ENCODE measurements around the gene SLC39A7. TPM values are rescaled to one million over a fixed set of nuclear protein-coding genes. Genes with fewer than 3 reads are reported as not detected.

SLC39A7 gene
- total and polyA plus RNA-seq, 2 of the 4 experiments (the other 2 are of a cell fraction) = 135 to 208 TPM

GRCh38 chr6:33217681-33218080, 17.0 kb downstream of the SLC39A7 start:
- no TSS peak for BruUV-seq (replicated peaks)
- DNase-seq (no peak), ATAC-seq (ENCODE audit: low read depth) (no peak)
- no peak overlapping the region for H4K91ac ChIP-seq (ENCODE audit: insufficient read depth, low read depth, low read length)
- intact Hi-C loops (cut with micrococcal nuclease) (no loop called here), dilution Hi-C loops (cut with HindIII; ENCODE audit: low sequenced_read_pairs, unreplicated experiment) (no loop called here), in situ Hi-C loops (cut with MboI; ENCODE audit: low sequenced_read_pairs) (no loop called here)
- H3K27ac ChIP-seq (ENCODE audit: insufficient read depth, low read length) = no peak overlapping the region
- no peaks in the 10 kb centered on the region for H3K79me1 ChIP-seq (ENCODE audit: low read depth in 1 of 2, low read length in 2 of 2)
- no peak overlapping the region for H3K9ac ChIP-seq (ENCODE audit: low read depth, low read length)
- H2BK15ac ChIP-seq (ENCODE audit: low read depth, low read length) = no peak overlapping the region
- H3K56ac ChIP-seq (ENCODE audit: extremely low read depth, insufficient read depth, low read length) = no peak overlapping the region
- H3K4ac ChIP-seq (ENCODE audit: low read depth, low read length) = no peak overlapping the region
- no peak for TF ChIP-seq RFX5 (IDR thresholded peaks at IDR 0.05; ENCODE audit: low read depth, low read length)
- no peak for TF ChIP-seq SMC3 (IDR thresholded peaks at IDR 0.05; ENCODE audit: low read depth, low read length)
- TF ChIP-seq USF2 (IDR thresholded peaks at IDR 0.05; ENCODE audit: low read depth, low read length) = no peak
- no peak for TF ChIP-seq CTCF (conservative IDR thresholded peaks at IDR 0.05; ENCODE audit: low read depth, low read length)
- TF ChIP-seq MAZ (IDR thresholded peaks at IDR 0.05; ENCODE audit: borderline replicate concordance, low read depth, low read length) = no peak
- TF ChIP-seq RAD21 (IDR thresholded peaks at IDR 0.05; ENCODE audit: low read length) = no peak
- TF ChIP-seq BHLHE40 (IDR thresholded peaks at IDR 0.05; ENCODE audit: low read depth, low read length) = no peak
- no peak for TF ChIP-seq MXI1 (IDR thresholded peaks at IDR 0.05; ENCODE audit: borderline replicate concordance, low read depth, low read length)
- TF ChIP-seq FOS (IDR thresholded peaks at IDR 0.05; ENCODE audit: low read depth, low read length) = no peak
- TF ChIP-seq NFE2L2 (IDR thresholded peaks at IDR 0.05; ENCODE audit: low read depth, low read length) = no peak
- TF ChIP-seq MAFK (IDR thresholded peaks at IDR 0.05; ENCODE audit: low read depth, low read length) = no peak
- TF ChIP-seq ELK1 (IDR thresholded peaks at IDR 0.05; ENCODE audit: borderline replicate concordance, low read depth, low read length) = no peak
- no peak for TF ChIP-seq RCOR1 (IDR thresholded peaks at IDR 0.05; ENCODE audit: insufficient replicate concordance, low read length)
- no peak for TF ChIP-seq CEBPB (IDR thresholded peaks at IDR 0.05; ENCODE audit: low read depth, low read length)
- no peak for TF ChIP-seq POLR2A (IDR thresholded peaks at IDR 0.05; ENCODE audit: low read depth, low read length)
- no peak for TF ChIP-seq CHD1 (IDR thresholded peaks at IDR 0.05; ENCODE audit: low read depth, low read length)
- no peak overlapping the region for H2AK5ac ChIP-seq (ENCODE audit: low read depth, low read length)
- no peak overlapping the region for H4K5ac ChIP-seq (ENCODE audit: low read depth, low read length)
- H3K27me3 ChIP-seq (ENCODE audit: control insufficient read depth, insufficient read depth, low read length) = peaks cover 21% of the 10 kb centered on the region
- ChIA-PET CTCF (no interaction called here), POLR2A (ENCODE audit: unreplicated experiment) (no interaction called here)
- no peak overlapping the region for H2BK120ac ChIP-seq (ENCODE audit: low read depth, low read length)
- H3K4me2 ChIP-seq (ENCODE audit: low read depth, low read length) = no peak overlapping the region
- no peak overlapping the region for H4K8ac ChIP-seq (ENCODE audit: low read depth in 2 of 2, low read length in 2 of 2)
- H3K4me3 ChIP-seq (ENCODE audit: insufficient read depth, low read depth, low read length) = no peak overlapping the region
- no CpG with 5 or more reads among the region's 3 CpGs for WGBS, 2 experiments (ENCODE audit: extremely low coverage in 2 of 2, insufficient read length in 1 of 2)
- H2AK9ac ChIP-seq (replicated peaks; ENCODE audit: low read depth, low read length, poor library complexity) = no peak overlapping the region
- H3K36me3 ChIP-seq (ENCODE audit: control insufficient read depth, insufficient read depth, low read length) = no peaks in the 10 kb centered on the region
- H3K4me1 ChIP-seq (ENCODE audit: control insufficient read depth, insufficient read depth, low read length) = peaks cover 2% of the 10 kb centered on the region; the same call in 1 of the 2 replicates
- no peaks in the 10 kb centered on the region for H4K20me1 ChIP-seq (ENCODE audit: insufficient read depth, low read length)
- H2BK5ac ChIP-seq (ENCODE audit: low read depth, low read length, poor library complexity, severe bottlenecking) = no peak overlapping the region
- H3K9me3 ChIP-seq (ENCODE audit: control insufficient read depth, insufficient read depth, low read length) = no peaks in the 10 kb centered on the region
- no peaks in the 10 kb centered on the region for H3K9me1 ChIP-seq (ENCODE audit: insufficient read depth, low read length)
- no peak overlapping the region for H2AFZ ChIP-seq (replicated peaks; ENCODE audit: low read length, poor library complexity)
- no peak overlapping the region for H2BK20ac ChIP-seq (ENCODE audit: low read depth, low read length)
- H3K23ac ChIP-seq (ENCODE audit: low read depth, low read length) = no peak overlapping the region
- no peak overlapping the region for H3K18ac ChIP-seq (ENCODE audit: low read depth, low read length)
- no peak overlapping the region for H3K14ac ChIP-seq (replicated peaks; ENCODE audit: low read depth, low read length)

All from IMR-90 (cell line).